ENCODE measurements around the gene RCE1.

Gene RCE1

DNA sequence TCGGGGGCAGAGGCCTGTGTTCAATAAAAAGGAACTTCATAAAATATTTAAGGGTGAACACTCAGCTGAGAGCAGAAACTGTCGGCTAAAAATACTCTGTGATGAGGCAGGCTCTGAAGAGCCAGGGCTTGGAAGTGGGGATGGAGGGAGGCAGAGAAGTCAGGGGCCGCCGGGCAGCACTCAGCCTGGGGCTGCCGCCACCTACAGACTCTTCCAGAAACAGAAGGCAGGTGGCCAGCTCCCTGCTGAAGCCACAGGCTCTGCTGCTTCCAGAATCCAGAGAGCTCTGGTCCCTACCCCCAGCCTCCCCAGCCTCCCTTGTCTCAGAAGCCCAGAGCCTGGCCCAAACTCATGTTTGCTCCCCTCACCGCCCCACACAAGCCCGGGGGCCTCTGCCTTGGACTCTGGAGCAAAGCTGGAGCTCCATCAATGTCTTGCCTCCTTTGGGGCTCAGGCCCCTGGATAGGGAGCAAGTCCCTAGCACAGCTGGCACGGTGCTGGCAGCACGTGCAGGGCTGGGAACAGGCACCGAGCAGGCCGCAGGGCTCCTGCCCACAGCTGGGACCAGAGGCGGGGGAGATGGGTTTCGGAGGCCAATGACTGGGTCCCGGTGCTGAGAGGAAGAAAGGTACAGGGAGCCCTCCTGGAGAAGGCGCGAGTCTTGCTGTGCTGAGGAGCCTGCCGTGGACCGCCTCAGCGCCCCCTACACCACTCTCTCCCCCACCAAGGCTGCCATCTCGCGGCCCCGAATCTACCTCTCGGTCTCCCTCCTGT lies 21.9 kb downstream of the RCE1 start:
- Histone ChIP-seq H3K27ac (no peak overlapping the region), H3K4me3 (ENCODE audit: low read depth, low read length) (no peak overlapping the region), H3K36me3 (replicated peaks) (peaks cover 5% of the 10 kb centered on the region), H3K27me3 (replicated peaks) (no peaks in the 10 kb centered on the region)
- in situ Hi-C loops (cut with HindIII; ENCODE audit: low pct_ligation_motif_present, low sequenced_read_pairs) = no loop called here
- TF ChIP-seq CTCF (IDR thresholded peaks at IDR 0.05; ENCODE audit: low read depth, low read length, missing control alignments) = no peak
- DNase-seq = no peak

GRCh38 chr11:66866007-66866406 lies 22.8 kb downstream of the RCE1 start:
- TF ChIP-seq CTCF (IDR thresholded peaks at IDR 0.05; ENCODE audit: low read depth, low read length, missing control alignments) = no peak
- no peak for DNase-seq
- in situ Hi-C loops (cut with HindIII; ENCODE audit: low pct_ligation_motif_present, low sequenced_read_pairs) = no loop called here
- no peak overlapping the region for H3K27ac ChIP-seq
- no peaks in the 10 kb centered on the region for H3K27me3 ChIP-seq (replicated peaks)
- peaks cover 10% of the 10 kb centered on the region for H3K36me3 ChIP-seq (replicated peaks)
- no peak overlapping the region for H3K4me3 ChIP-seq (ENCODE audit: low read depth, low read length)

GRCh38 chr11:66866511-66866986 lies 23.3 kb downstream of the RCE1 start:
- Histone ChIP-seq H3K36me3 (replicated peaks) (peaks cover 14% of the 10 kb centered on the region), H3K27ac (no peak overlapping the region), H3K4me3 (ENCODE audit: low read depth, low read length) (no peak overlapping the region), H3K27me3 (replicated peaks) (no peaks in the 10 kb centered on the region)
- no peak for TF ChIP-seq CTCF (IDR thresholded peaks at IDR 0.05; ENCODE audit: low read depth, low read length, missing control alignments)
- DNase-seq = no peak
- in situ Hi-C loops (cut with HindIII; ENCODE audit: low pct_ligation_motif_present, low sequenced_read_pairs) = no loop called here

DNA sequence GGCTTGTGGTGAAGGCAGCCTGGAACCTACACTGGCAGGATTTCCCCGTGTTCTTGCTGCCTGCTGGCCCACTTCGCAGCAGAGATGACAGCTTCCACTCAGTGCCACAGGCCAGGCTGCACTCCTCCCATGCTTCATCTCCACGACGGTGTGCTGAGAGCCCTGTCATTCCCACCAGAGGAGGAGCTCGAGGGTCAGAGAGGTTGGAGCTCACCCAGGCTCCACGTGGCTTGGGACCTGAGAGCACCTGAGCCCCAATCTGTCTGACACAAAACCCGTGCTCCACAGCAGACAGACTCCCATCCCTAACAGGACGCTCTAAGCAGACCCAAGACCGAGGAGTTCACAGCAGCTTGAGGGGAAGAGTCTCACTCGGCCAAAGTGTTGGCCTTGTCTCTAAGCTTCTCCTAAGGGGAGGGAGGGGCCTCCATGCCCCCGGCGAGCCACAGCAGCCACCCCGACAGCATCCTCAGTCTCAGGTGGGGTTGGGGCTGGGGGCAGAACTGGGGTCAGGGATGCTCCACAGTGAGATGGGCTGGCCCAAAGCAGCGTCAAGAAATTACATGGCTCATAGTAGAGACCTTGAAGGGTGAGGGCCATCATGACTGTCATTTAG lies 24.3 kb downstream of the RCE1 start:
- in situ Hi-C loops (cut with HindIII; ENCODE audit: low pct_ligation_motif_present, low sequenced_read_pairs) = no loop called here
- H3K36me3 ChIP-seq (replicated peaks) = peaks cover 16% of the 10 kb centered on the region
- DNase-seq = no peak
- H3K4me3 ChIP-seq (ENCODE audit: low read depth, low read length) = no peak overlapping the region
- no peak overlapping the region for H3K27ac ChIP-seq
- H3K27me3 ChIP-seq (replicated peaks) = no peaks in the 10 kb centered on the region
- TF ChIP-seq CTCF (IDR thresholded peaks at IDR 0.05; ENCODE audit: low read depth, low read length, missing control alignments) = no peak

DNA sequence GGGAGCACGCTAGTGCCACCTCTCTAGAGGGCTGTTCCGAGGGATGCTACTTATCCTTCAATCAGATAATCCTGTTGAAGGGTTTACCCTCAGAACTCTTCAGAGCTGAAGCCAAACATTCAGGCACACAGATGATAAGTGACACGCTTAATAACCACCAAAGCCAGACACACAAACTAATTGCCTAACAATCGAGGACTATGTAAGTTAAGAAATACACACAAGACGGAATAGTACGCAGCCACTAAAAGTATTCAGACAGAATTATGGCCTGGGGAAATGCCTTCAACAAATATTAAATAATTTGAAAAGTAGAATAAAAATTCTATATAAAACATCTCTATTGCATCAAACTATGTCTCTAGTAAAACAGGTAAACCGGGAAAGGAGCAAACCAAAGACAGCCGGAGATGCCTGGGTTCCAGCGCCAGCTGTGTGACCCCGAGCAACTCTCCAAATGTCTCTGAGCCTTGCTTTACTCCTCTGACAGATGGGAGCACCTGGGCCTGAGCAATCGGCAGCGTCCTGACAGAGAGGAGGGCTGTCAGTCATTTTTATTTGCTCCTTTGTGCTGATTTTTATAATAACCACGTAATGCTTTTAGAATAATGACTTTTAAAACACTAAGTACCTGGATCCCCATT lies 25.0 kb downstream of the RCE1 start:
- Histone ChIP-seq H3K4me3 (ENCODE audit: low read depth, low read length) (no peak overlapping the region), H3K36me3 (replicated peaks) (peaks cover 16% of the 10 kb centered on the region), H3K27ac (no peak overlapping the region), H3K27me3 (replicated peaks) (no peaks in the 10 kb centered on the region)
- no peak for DNase-seq
- in situ Hi-C loops (cut with HindIII; ENCODE audit: low pct_ligation_motif_present, low sequenced_read_pairs) = no loop called here
- no peak for TF ChIP-seq CTCF (IDR thresholded peaks at IDR 0.05; ENCODE audit: low read depth, low read length, missing control alignments)

All from brain microvascular endothelial cell (primary cell).